ENCODE data around the gene PRH1. TPM values are rescaled to one million over a fixed set of nuclear protein-coding genes. Genes with fewer than 3 reads are reported as not detected.

Gene PRH1
- total RNA-seq, 1 donor from 2014 or later, result 8.3 TPM

- DNase-seq (ENCODE audit: low read depth in 2 of 2), result no peak
Measured at GRCh38 chr12:10842862-10843261, 41.2 kb downstream of the PRH1 start.

DNA sequence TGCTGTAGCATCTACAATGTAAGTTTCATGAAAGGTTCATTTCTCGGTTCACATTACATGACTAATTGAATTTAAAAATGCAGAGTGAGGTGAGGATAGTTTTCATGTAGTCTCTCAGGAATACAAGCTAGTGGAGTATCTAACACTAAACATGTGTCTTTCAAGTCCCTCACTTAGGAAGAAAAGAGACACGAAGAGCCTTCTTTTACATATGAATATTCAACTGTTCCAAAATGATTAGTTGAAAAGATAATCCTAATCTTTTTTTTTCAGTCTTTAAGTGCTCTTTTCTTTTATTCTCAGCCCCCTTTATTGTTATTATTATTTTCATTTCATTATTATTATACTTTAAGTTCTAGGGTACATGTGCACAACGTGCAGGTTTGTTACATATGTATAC is 45.6 kb downstream of the PRH1 start:
- DNase-seq (ENCODE audit: low read depth in 2 of 2), result no peak

Other genes with a start within 250 kb of the PRH1 start
- 4.2 and 8.1 TPM in 2 replicates for gene STYK1, start 210.2 kb downstream of the PRH1 start, total RNA-seq
- 127 and 170 TPM in 2 replicates for gene YBX3, start 160.9 kb downstream of the PRH1 start, total RNA-seq
- gene TAS2R7, start 81.6 kb downstream of the PRH1 start, total RNA-seq, result not detected in 2 replicates
- not detected in 2 replicates for gene TAS2R8, start 77.0 kb downstream of the PRH1 start, total RNA-seq
- gene TAS2R9, start 74.1 kb downstream of the PRH1 start, total RNA-seq, result under 0.01 TPM in 1 of 2 replicates, not detected in the other
- under 0.01 and 0.22 TPM in 2 replicates for gene TAS2R10, start 57.9 kb downstream of the PRH1 start, total RNA-seq
- 0.22 and 0.40 TPM in 2 replicates for gene PRR4, start 34.8 kb downstream of the PRH1 start, total RNA-seq
- 0.20 and 0.44 TPM in 2 replicates for gene TAS2R13, start 25.3 kb upstream of the PRH1 start, total RNA-seq
- gene PRH2, start 45.0 kb upstream of the PRH1 start, total RNA-seq, result not detected in 2 replicates
- 0.87 and 1.4 TPM in 2 replicates for gene TAS2R14, start 55.0 kb upstream of the PRH1 start, total RNA-seq
- 1.1 and 1.2 TPM in 2 replicates for gene TAS2R50, start 102.7 kb upstream of the PRH1 start, total RNA-seq
- 1.1 and 1.8 TPM in 2 replicates for gene TAS2R20, start 114.0 kb upstream of the PRH1 start, total RNA-seq
- 1.3 and 2.6 TPM in 2 replicates for gene TAS2R19, start 138.4 kb upstream of the PRH1 start, total RNA-seq
- gene TAS2R31, start 147.2 kb upstream of the PRH1 start, total RNA-seq, result 1.1 and 1.8 TPM in 2 replicates
- 0.65 and 0.79 TPM in 2 replicates for gene TAS2R46, start 178.0 kb upstream of the PRH1 start, total RNA-seq
- gene TAS2R43, start 208.1 kb upstream of the PRH1 start, total RNA-seq, result 0.65 and 0.99 TPM in 2 replicates